Pons (tissue), 1 donor: ENCODE measurements around the gene KANTR.

Experiments used
- DNase-seq: peaks from one replicate; pipeline ENCODE4 v3.0.0-alpha.2; 2016; ENCODE audit warnings: low spot score

KANTR gene, protein sequence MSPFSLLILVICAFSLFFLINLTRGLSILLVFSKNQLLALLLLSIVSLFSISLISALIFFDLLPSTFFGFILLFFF

GRCh38 chrX:53093748-53094581, at the start of gene KANTR:
KANTR (plus strand) TSS chrX:53094142; CDS start chrX:53124273, 30,131 bp downstream.
- peak; percentile 96 for DNase-seq

DNA sequence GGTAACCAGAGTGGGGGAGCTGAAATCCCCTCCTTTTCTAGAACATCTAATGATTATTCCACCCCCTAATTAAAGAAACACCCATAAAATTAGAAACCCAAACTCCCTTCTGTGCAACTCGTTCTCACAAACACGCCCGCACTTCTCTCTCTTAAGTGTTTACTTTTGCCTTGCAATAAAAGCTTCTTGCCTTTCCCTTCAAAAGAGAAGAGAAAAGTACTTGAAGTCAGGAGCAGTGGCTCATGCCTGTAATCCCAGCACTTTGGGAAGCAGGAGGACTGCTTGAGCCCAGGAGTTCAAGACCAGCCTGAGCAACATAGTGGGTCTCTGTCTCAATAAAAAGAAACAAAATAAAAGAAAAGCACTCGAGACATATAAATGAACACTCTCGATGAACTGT, 48.9 kb upstream of the KANTR start:
- DNase-seq = no peak

- DNase-seq = no peak
These were observed 46.7 kb upstream of the KANTR start for GRCh38 chrX:53047228-53047627.

- peak; percentile 70 for DNase-seq
These were observed 45.5 kb upstream of the KANTR start, which contains the start of gene GPR173 for GRCh38 chrX:53048169-53049126. GPR173 (plus strand) TSS chrX:53048789; CDS start chrX:53076622, 27,833 bp downstream.

- DNase-seq = no peak
These were observed 44.8 kb upstream of the KANTR start for GRCh38 chrX:53049127-53049517.

DNA sequence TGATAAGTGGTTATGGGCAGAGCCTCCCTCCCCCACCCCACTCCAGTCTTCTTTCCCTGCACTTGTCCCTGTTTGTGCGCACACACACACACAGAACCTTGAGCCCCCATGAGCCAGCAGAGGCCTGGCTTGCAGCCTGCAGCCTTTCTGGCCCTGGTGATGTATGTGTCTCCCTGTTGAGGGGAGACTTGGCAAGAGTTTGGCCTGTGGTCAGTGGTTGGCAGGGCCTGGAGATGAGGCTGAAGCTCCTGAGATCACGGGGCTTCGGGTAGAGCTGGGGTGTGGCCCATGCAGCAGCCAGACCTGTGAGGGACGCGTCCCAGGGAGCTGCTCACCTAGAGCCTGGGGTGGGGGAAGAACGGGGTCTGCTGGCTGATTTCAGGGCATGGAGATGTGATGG, 43.1 kb upstream of the KANTR start:
- DNase-seq = no peak

DNA sequence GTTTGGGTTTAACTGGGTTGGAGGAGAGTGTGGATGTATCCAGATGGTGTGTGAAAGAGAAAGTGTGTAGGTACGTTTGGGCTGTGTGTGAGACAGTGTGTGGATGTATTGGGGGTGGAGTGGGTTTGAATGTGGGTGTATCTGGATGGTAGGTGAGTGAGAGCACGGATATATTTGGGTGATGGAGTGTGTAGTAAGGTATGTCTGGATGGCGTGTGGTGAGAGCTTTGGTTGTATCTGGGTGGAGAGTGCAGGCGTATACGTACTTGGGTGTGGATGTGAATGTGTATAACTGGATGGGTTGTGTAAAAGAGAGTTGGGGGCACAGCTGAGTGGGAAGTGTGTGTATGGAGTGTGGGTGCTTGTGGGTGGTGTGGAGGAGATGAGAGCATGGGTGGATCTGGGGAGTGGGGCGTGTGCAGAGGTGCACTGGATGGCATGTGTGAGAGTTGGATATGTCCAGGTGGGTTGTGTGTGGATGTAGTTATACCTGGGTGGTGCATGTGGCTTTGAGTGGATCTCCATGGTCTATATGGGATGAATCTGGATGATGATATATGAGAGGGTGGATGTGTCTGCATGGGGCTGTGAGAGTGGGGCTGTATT, 38.6 kb upstream of the KANTR start:
- DNase-seq = no peak

DNA sequence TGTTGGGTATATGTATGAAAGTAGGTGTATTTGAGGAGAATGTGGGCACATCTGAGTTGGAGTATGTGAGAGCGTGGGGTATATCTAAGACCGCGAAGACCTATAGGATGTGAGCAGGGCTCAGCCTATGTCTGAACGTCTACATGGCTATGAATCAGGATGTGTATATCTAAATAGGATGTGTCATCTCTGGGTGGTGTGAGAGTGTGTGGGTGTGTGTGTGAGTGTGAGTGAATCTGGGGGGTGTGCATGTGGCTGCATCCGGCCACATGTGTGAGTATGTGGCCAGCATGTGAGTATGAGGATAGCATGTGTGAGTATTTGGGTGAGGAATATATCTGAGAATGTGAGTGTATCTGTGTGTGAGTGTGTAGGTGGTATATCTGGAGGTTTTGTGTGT, 37.6 kb upstream of the KANTR start:
- DNase-seq = no peak

- no peak for DNase-seq
These were observed 28.8 kb upstream of the KANTR start for GRCh38 chrX:53065104-53065503.

GRCh38 chrX:53071064-53071463, 22.9 kb upstream of the KANTR start:
- no peak for DNase-seq

DNA sequence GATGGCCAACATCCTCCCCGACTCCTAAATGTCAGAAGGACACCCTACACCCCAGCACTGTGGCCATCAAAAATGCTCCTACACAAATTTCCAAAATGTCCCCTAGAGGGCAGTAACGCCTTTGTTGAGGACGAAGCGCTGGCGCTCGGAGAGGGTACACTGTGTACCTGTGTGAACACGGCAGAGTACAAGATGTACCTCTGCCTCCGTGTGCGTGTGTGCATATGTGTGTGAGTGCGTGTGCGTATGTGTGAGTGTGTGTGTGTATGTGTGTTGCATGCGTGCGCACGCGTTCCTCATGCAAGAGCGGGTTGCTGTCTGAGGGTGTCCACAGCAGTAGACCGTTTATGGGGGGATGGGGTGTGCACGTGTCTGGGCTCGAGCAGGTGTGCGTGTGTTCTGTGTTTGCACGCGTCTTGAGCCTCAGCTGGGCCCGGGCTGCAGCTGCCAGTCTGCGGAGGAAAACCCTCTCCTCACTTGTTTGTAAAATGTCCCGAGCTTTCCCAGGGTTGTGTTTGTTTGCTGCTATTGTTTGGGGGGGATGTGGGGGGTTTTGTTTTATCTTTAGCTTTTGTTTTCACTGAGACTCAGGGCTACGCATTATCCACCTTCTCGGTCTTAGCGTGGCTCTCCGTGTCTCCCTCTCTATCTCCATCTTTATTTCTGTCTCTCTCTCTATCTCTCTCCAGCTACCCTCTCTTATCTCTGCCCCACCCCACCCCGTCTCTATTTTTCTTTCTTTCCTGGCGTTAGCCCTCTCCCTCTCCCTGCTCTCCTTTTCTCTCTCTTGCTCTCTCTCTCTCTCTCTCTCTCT, 22.1 kb upstream of the KANTR start:
- DNase-seq = peak; percentile 76

DNA sequence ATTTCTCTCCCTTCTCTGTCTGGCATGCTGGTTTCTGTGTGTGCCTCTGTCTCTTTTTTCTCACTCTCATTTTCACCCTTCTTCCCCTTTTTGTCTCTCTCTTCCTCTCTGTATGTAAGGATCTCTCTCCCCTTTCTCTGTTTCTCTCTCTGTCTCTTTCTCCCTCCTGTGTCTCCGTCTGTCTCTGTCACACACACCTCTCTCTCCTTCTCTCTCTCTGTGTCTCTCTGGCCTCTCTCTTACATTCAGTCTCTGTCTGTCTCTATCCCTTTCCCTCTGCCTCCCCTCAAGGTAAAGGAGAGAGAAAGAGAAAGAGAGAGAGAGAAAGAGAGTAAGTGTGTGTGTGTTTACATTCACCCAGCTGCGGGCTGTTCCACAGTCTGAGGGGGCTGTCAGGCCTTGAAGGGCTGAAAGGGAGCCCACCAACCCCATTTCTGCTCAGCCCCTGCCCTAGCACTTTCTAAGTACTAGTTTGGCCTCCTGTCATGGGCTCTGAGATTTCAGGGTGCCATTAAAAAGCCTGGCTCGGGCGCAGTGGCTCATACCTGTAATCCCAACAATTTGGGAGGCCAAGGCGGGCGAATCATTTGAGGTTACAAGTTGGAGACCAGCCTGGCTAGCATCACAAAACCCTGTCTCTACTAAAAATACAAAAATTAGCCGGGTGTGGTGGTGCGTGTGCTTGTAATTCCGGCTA, 21.4 kb upstream of the KANTR start:
- peak; percentile 17 for DNase-seq

DNA sequence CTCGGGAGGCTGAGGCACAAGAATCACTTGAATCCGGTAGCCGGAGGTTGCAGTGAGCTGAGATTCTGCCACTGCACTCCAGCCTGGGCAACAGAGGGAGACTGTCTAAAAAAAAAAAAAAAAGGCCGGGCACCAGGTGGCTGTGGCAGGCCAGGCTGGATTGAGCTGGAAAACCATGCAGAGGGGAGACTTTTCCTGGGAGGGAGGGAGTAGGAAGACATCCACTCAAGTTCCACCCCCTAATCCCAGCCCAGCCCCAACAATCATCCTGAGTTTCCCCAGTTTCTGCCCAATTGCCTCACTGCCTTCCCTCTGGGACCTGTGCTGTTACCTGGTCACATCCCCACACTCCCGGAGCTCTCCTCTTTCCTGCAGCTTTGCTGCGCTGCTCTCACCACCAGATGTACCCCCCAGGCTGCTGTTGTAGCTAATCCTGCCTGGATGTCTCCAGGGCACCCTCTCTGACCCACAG, 20.8 kb upstream of the KANTR start:
- no peak for DNase-seq

DNA sequence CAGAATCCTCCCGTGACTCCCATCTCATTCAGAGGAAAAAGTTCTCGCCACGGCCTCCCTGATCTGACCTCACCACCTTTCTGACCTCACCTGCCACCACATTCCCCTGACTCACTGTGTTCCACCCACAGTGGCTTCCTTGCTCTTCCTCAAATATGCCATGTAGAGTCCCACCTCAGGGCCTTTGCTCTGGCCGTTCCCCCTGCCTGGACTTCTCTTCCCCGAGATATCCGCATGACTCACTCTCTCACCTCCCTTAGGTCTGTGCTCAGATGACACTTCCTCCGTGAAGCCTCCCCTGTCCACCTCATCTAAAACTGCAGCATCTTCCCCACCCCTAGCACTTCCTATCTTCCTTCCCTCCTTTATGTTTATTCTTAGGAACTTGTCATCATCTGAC, 18.9 kb upstream of the KANTR start:
- DNase-seq = no peak

- no peak for DNase-seq
These were observed 17.3 kb upstream of the KANTR start for GRCh38 chrX:53076671-53077070.

DNA sequence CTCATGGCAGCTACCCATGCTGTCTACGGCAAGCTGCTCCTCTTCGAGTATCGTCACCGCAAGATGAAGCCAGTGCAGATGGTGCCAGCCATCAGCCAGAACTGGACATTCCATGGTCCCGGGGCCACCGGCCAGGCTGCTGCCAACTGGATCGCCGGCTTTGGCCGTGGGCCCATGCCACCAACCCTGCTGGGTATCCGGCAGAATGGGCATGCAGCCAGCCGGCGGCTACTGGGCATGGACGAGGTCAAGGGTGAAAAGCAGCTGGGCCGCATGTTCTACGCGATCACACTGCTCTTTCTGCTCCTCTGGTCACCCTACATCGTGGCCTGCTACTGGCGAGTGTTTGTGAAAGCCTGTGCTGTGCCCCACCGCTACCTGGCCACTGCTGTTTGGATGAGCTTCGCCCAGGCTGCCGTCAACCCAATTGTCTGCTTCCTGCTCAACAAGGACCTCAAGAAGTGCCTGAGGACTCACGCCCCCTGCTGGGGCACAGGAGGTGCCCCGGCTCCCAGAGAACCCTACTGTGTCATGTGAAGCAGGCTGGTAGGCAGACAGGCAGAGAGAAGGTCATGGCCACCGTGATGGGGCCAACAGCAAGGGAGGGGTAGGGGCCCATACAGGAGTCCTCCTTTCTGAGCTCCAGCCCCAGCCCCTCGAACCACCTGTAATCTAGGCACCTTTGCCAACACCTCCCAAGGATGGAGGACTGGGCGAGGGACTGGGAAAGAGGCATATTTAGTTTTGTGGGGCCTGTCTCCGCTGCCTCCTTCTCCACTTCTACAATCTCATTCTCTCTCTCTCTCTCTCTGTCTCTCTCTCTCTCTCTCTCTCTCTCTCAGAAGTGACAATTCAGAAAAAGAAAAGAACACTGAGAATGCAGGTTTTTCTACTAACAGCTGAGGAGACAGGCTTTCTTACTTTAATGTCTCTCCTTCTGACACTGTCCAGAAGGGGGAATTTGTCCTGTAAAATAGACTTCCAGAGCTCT, 16.4 kb upstream of the KANTR start:
- DNase-seq = no peak

DNA sequence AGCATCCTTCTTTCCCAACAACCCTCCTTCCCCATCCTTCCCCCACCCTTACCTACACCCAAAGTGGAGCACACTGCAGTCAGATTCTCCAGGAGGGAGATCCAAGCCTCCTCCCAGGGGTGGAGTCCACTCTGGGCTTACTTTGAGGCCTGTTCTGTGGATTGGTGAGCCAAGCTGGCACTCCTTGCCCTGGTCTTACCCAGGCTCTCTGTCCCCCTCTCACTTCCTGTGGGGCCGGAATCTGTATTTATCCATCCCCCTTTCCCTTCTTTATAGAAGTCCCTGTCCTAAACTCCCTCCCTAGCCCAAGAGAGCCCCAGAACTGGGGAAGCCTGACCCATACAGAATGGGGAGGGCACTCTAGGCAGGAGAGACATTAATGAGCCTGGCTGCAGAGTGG, 15.0 kb upstream of the KANTR start:
- DNase-seq = no peak

GRCh38 chrX:53080628-53081580, 13.0 kb upstream of the KANTR start:
- no peak for DNase-seq
